ENCODE data around the gene LGI4.

The LGI4 gene

GRCh38 chr19:35125749-35126623, 8.9 kb downstream of the LGI4 start:
- no peak for TF ChIP-seq CTCF (IDR thresholded peaks at IDR 0.05; ENCODE audit: insufficient read depth, low read length, poor library complexity, severe bottlenecking)
- H3K27me3 ChIP-seq (replicated peaks; ENCODE audit: control insufficient read depth, insufficient read depth, low read length): no peaks in the 10 kb centered on the region; the same call in 1 of the 2 replicates
- H3K36me3 ChIP-seq (ENCODE audit: control insufficient read depth, insufficient read depth, low read length): no peaks in the 10 kb centered on the region
- DNase-seq (ENCODE audit: extremely low read depth, insufficient read length): no peak
- H3K4me3 ChIP-seq (replicated peaks; ENCODE audit: low read depth, low read length): no peak overlapping the region

GRCh38 chr19:35125270-35125717, 9.6 kb downstream of the LGI4 start:
- TF ChIP-seq CTCF (IDR thresholded peaks at IDR 0.05; ENCODE audit: insufficient read depth, low read length, poor library complexity, severe bottlenecking): no peak
- H3K36me3 ChIP-seq (ENCODE audit: control insufficient read depth, insufficient read depth, low read length): no peaks in the 10 kb centered on the region
- no peak overlapping the region for H3K4me3 ChIP-seq (replicated peaks; ENCODE audit: low read depth, low read length)
- H3K27me3 ChIP-seq (replicated peaks; ENCODE audit: control insufficient read depth, insufficient read depth, low read length): no peaks in the 10 kb centered on the region; the same call in 1 of the 2 replicates
- DNase-seq (ENCODE audit: extremely low read depth, insufficient read length): no peak

- DNase-seq (ENCODE audit: extremely low read depth, insufficient read length): peak; percentile 84
These were observed 10.5 kb downstream of the LGI4 start for GRCh38 chr19:35124098-35125060.

GRCh38 chr19:35123573-35123972, 11.3 kb downstream of the LGI4 start:
- H3K36me3 ChIP-seq (ENCODE audit: control insufficient read depth, insufficient read depth, low read length): no peaks in the 10 kb centered on the region
- no peak overlapping the region for H3K4me3 ChIP-seq (replicated peaks; ENCODE audit: low read depth, low read length)
- H3K27me3 ChIP-seq (replicated peaks; ENCODE audit: control insufficient read depth, insufficient read depth, low read length): no peaks in the 10 kb centered on the region
- no peak for DNase-seq (ENCODE audit: extremely low read depth, insufficient read length)
- TF ChIP-seq CTCF (IDR thresholded peaks at IDR 0.05; ENCODE audit: insufficient read depth, low read length, poor library complexity, severe bottlenecking): no peak

More at GRCh38 chr19:35124098-35125060, 10.5 kb downstream of the LGI4 start:
- Histone ChIP-seq H3K36me3 (ENCODE audit: control insufficient read depth, insufficient read depth, low read length) (no peaks in the 10 kb centered on the region), H3K27me3 (replicated peaks; ENCODE audit: control insufficient read depth, insufficient read depth, low read length) (no peaks in the 10 kb centered on the region; the same call in 1 of the 2 replicates), H3K4me3 (replicated peaks; ENCODE audit: low read depth, low read length) (peak overlapping the region; percentile 63)
- TF ChIP-seq CTCF (IDR thresholded peaks at IDR 0.05; ENCODE audit: insufficient read depth, low read length, poor library complexity, severe bottlenecking): no peak

GRCh38 chr19:35122687-35123551, 11.9 kb downstream of the LGI4 start:
- TF ChIP-seq CTCF (IDR thresholded peaks at IDR 0.05; ENCODE audit: insufficient read depth, low read length, poor library complexity, severe bottlenecking): no peak
- Histone ChIP-seq H3K27me3 (replicated peaks; ENCODE audit: control insufficient read depth, insufficient read depth, low read length) (no peaks in the 10 kb centered on the region), H3K36me3 (ENCODE audit: control insufficient read depth, insufficient read depth, low read length) (no peaks in the 10 kb centered on the region), H3K4me3 (replicated peaks; ENCODE audit: low read depth, low read length) (no peak overlapping the region)
- no peak for DNase-seq (ENCODE audit: extremely low read depth, insufficient read length)
